ENCODE results near the gene SHISAL1.
"Not testable (repeated sequence)": the region's sequence is repeated elsewhere in the genome, so short reads cannot be mapped to it uniquely, and the experiment has no call there.

GRCh38 chr22:44323140-44323790 is 10.5 kb upstream of the SHISAL1 start:
- TF ChIP-seq CTCF, POLR2A (IDR thresholded peaks at IDR 0.05): not testable (repeated sequence)

Measured in Peyer's patch (tissue), 4 donors.